Stomach (tissue), 9 donors: Measurements from ENCODE around the gene MRPL41. TPM values are rescaled to one million over a fixed set of nuclear protein-coding genes. Genes with fewer than 3 reads are reported as not detected.
A peak's percentile ranks its signal among the peaks of the same experiment; 100 is the strongest.

Experiments
- DNase-seq, 2 donors: peaks; one replicate each; pipeline versions ENCODE4 v3.0.0 to v3.0.0-alpha.2; 2013 to 2019
- H3K27ac ChIP-seq, 5 donors: fragments of 200-600 bp in 4 of 5; sonication (generic) in 4 of 5; one replicate each; pipeline ENCODE4 v1.5.1; 2013 to 2019; ENCODE audit warnings: mild to moderate bottlenecking in 1 of 5, moderate library complexity in 1 of 5
- H3K27me3 ChIP-seq, 3 donors: fragments of 200-600 bp; sonication (generic); one replicate each; pipeline ENCODE4 v1.5.1; 2017 to 2019; ENCODE audit warnings: mixed run types in 1 of 3
- H3K36me3 ChIP-seq, 4 donors: fragments of 200-600 bp; sonication (generic); 1 replicate in 3 of 4; 2 replicates in 1 of 4; pipeline ENCODE4 v1.5.1; 2016 to 2019
- H3K4me1 ChIP-seq, 4 donors: fragments of 200-600 bp; sonication (generic); one replicate each; pipeline ENCODE4 v1.5.1; 2016 to 2019
- H3K4me3 ChIP-seq, 4 donors: fragments of 200-600 bp; sonication (generic) in 3 of 4; one replicate each; pipeline ENCODE4 v1.5.1; 2016 to 2019; ENCODE audit warnings: mild to moderate bottlenecking in 1 of 4
- H3K9me3 ChIP-seq, 4 donors: fragments of 200-600 bp; sonication (generic); one replicate each; pipeline ENCODE4 v1.5.1; 2016 to 2019
- EP300 ChIP-seq: sonication (generic); formaldehyde crosslinking; IDR thresholded peaks from one replicate; pipeline ENCODE4 v1.6.1; 2017; ENCODE audit warnings: antibody characterized with exemption
- POLR2A ChIP-seq, 4 donors: fragments of 450-650 bp; IDR thresholded peaks; one replicate each; pipeline ENCODE4 v1.6.1; 2016; ENCODE audit warnings: antibody characterized with exemption in 4 of 4, control low read depth in 2 of 4, mild to moderate bottlenecking in 1 of 4, moderate library complexity in 1 of 4
- POLR2AphosphoS5 ChIP-seq, 3 donors: sonication (generic); formaldehyde crosslinking; IDR thresholded peaks; one replicate each; pipeline ENCODE4 v1.6.1; 2016; ENCODE audit warnings: antibody characterized with exemption in 3 of 3
- WGBS, 5 donors: extraction: QIAGEN DNeasy Blood & Tissue Kit in 3 of 5; methylation state at CpG; one replicate each; pipeline versions ENCODE4 v1.1.5 to v1.1.7; 2013 to 2018; 5-methylcytosine and 5-hydroxymethylcytosine counted together
- intact Hi-C: fragments of 100-400 bp; cut with DNase I; formaldehyde crosslinking; loops from one replicate; pipeline ENCODE4 v1.15.1; 2023; ENCODE audit warnings: low total_unique reads
- polyA plus RNA-seq, 3 donors: library from polyadenylated mRNA; stranded (reverse); fragments of 200-250 nt; gene quantifications; one replicate each; pipeline ENCODE4 v1.2.3, GENCODE V29; 2013
- total RNA-seq, 5 donors: library from RNA; depleted of rRNA; stranded (reverse); fragments of >200 nt; gene quantifications; one replicate each; pipeline versions ENCODE4 v1.1.0 to v1.2.3, GENCODE V29; 2014 to 2016
- TF ChIP-seq, protein P1 (sequence below), 7 experiments: fragments of 450-650 bp in 4 of 7; fragments of 200-600 bp in 3 of 7; sonication (generic) in 3 of 7; IDR thresholded peaks; one replicate each; pipeline ENCODE4 v1.5.1; 2016 to 2019; ENCODE audit warnings: antibody characterized with exemption in 7 of 7, control low read depth in 2 of 7, mild to moderate bottlenecking in 1 of 7
- donor health status: healthy with polysubstance abuse.
- donor health status: Bipolar disorder and iron deficiency.
- donor health status: healthy.

MRPL41 gene
- total and polyA plus RNA-seq, 8 donors = 23.3 to 282 (median 101) TPM

- Histone ChIP-seq H3K27ac (no peak overlapping the region), H3K36me3 (peaks cover 37 to 63% (median 60%) of the 10 kb centered on the region in 4 donors), H3K4me3 (no peak overlapping the region), H3K9me3 (no peaks in the 10 kb centered on the region), H3K27me3 (no peaks in the 10 kb centered on the region), H3K4me1 (peaks cover 21 to 50% (median 41%) of the 10 kb centered on the region in 4 donors)
- 53 to 68% (median 58%) methylated on average over 9 of the region's 9 CpGs for WGBS, 5 donors
- TF ChIP-seq, protein P1, sequence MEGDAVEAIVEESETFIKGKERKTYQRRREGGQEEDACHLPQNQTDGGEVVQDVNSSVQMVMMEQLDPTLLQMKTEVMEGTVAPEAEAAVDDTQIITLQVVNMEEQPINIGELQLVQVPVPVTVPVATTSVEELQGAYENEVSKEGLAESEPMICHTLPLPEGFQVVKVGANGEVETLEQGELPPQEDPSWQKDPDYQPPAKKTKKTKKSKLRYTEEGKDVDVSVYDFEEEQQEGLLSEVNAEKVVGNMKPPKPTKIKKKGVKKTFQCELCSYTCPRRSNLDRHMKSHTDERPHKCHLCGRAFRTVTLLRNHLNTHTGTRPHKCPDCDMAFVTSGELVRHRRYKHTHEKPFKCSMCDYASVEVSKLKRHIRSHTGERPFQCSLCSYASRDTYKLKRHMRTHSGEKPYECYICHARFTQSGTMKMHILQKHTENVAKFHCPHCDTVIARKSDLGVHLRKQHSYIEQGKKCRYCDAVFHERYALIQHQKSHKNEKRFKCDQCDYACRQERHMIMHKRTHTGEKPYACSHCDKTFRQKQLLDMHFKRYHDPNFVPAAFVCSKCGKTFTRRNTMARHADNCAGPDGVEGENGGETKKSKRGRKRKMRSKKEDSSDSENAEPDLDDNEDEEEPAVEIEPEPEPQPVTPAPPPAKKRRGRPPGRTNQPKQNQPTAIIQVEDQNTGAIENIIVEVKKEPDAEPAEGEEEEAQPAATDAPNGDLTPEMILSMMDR (IDR thresholded peaks at IDR 0.05) = no peak
- no peak for TF ChIP-seq POLR2AphosphoS5 (IDR thresholded peaks at IDR 0.05)
- no peak for TF ChIP-seq EP300
- no peak for TF ChIP-seq POLR2A (IDR thresholded peaks at IDR 0.05)
- DNase-seq = no peak
- intact Hi-C loops = no loop called here
Observed at GRCh38 chr9:137575364-137575715, 23.7 kb downstream of the MRPL41 start.

- intact Hi-C loops = no loop called here
- no peak overlapping the region for H3K27ac ChIP-seq
- 69 to 85% (median 76%) methylated on average over 10 to 12 of the region's 12 CpGs for WGBS, 5 donors
- peaks cover 37 to 58% (median 55%) of the 10 kb centered on the region in 4 donors for H3K36me3 ChIP-seq
- H3K4me3 ChIP-seq = no peak overlapping the region
- no peaks in the 10 kb centered on the region for H3K9me3 ChIP-seq
- H3K4me1 ChIP-seq = peaks cover 21 to 55% (median 44%) of the 10 kb centered on the region in 4 donors
- DNase-seq = no peak
- TF ChIP-seq POLR2AphosphoS5 (IDR thresholded peaks at IDR 0.05) (no peak), EP300 (no peak), POLR2A (IDR thresholded peaks at IDR 0.05) (no peak)
- TF ChIP-seq, protein P1 (IDR thresholded peaks at IDR 0.05) = no peak
- no peaks in the 10 kb centered on the region for H3K27me3 ChIP-seq
Observed at GRCh38 chr9:137575716-137576411, 24.2 kb downstream of the MRPL41 start.

DNA sequence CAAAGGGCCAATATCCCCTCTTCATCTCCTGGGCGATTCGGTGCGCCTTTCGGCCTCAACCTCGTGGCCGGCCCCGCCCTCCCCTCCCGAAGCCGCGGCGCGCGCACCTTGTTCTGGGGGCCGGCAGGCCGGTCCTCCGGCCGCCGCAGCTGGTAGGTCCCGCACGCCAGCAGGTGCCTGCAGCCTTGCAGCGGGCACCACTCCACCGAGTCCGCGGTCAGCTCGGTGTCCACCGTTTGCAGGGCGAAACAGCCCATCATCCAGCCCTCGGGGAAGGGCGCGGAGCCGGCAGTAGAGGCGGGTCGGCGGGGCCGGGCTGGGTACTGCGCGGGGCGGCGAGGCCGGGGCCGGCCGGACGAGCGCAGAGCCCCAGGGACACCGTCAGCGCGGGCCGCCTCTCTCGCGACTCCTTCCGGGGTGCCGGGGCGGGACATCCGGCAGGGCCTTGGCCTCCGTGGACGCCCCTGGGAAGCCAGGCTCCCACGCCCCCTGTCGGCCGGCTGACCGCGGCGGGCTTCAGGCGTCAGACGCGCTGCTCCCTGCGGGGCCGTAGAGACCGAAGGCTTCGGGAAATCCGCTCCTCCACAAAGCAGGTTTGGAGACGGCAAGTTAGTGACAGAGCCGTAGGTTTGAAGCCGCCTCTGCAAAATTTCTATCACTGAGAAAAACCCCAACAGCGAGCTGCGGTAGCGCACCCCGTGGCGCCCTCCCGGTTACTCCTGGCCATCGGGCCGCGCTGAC, 27.0 kb downstream of the MRPL41 start, which contains the start of gene DPH7:
Gene DPH7 (minus strand): TSS at position 408 of the 741 bp plus-strand sequence. CDS start 148 bp downstream, at position 260.
- H3K27ac ChIP-seq = peak within 1 kb of the TSS; percentile 85 to 91 (median 87)
- intact Hi-C loops = no loop called here
- TF ChIP-seq EP300 (no peak), POLR2AphosphoS5 (IDR thresholded peaks at IDR 0.05) (peak; percentile 56 to 93 (median 71)), POLR2A (IDR thresholded peaks at IDR 0.05) (no peak)
- TF ChIP-seq, protein P1 (IDR thresholded peaks at IDR 0.05) = peak in 5 of 7 experiments; percentile 69 to 97 (median 92)

DNA sequence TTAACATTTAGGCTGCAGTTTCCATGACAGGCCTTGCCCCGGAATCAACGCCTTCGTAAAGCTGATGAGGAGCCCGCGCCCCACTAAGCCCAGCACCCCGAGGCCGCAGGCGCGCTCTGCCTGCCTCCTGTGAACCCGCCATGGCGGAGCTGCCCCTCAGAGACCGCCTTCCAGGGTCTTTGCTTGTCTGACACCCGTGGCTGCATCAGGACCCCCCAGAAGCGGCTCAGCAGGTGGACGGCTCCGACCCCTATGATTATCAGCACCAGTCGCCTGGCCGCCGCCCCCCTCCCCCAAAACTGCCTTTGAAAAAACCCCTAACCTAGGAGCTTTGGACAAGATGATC, 27.6 kb downstream of the MRPL41 start:
- peaks cover 36 to 59% (median 56%) of the 10 kb centered on the region in 4 donors for H3K36me3 ChIP-seq
- DNase-seq = no peak
- peak overlapping the region; percentile 19 to 89 (median 85) for H3K27ac ChIP-seq
- peak overlapping the region; percentile 91 to 96 (median 95) for H3K4me3 ChIP-seq
- 35 to 37% (median 36%) methylated on average over 19 of the region's 19 CpGs for WGBS, 5 donors
- H3K4me1 ChIP-seq = peaks cover 21 to 63% (median 45%) of the 10 kb centered on the region in 4 donors
- no peaks in the 10 kb centered on the region for H3K9me3 ChIP-seq
- TF ChIP-seq POLR2A (IDR thresholded peaks at IDR 0.05) (no peak), POLR2AphosphoS5 (IDR thresholded peaks at IDR 0.05) (no peak), EP300 (no peak)
- TF ChIP-seq, protein P1 (IDR thresholded peaks at IDR 0.05) = no peak
- no peaks in the 10 kb centered on the region for H3K27me3 ChIP-seq
- intact Hi-C loops = no loop called here

More for the DNA sequence above, 27.0 kb downstream of the MRPL41 start, which contains the start of gene DPH7:
- Histone ChIP-seq H3K4me3 (peak within 1 kb of the TSS; percentile 91 to 96 (median 95)), H3K27me3 (no peaks in the 10 kb centered on the region), H3K4me1 (peaks cover 21 to 63% (median 45%) of the 10 kb centered on the region in 4 donors), H3K9me3 (no peaks in the 10 kb centered on the region), H3K36me3 (peaks cover 41 to 59% (median 56%) of the 10 kb centered on the region in 4 donors)
- 1 to 9% (median 2%) methylated on average over 30 to 82 of the region's 82 CpGs for WGBS, 5 donors
- peak; percentile 97 to 98 for DNase-seq
